Measurements from ENCODE around the gene CERS6.

CERS6 gene

GRCh38 chr2:168810235-168810634 lies 354.2 kb downstream of the CERS6 start:
- no peak overlapping the region for H3K4me3 ChIP-seq (replicated peaks; ENCODE audit: low read depth, low read length)
- no peak for DNase-seq (ENCODE audit: extremely low read depth, low read depth)
- no peak for TF ChIP-seq CTCF (IDR thresholded peaks at IDR 0.05; ENCODE audit: low read depth, low read length, missing control alignments)

DNA sequence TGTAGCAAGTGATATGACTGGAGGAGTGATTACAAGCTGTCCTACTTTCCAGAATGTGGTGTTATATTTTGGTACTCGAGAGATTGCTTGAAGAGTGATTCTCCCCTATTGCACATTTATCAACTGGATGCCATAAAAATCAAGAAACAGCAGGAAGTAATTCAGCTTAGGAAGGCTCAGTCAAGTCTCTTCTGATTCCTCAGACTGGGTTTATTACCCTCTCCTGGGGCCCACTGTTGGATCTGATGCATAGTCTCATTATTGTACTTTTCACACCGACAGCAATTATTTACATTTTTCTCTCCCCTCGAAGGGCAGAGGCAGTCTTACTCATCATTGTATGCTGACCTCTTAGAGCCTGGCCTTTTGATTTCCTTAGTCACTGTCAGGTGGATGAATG lies 355.6 kb downstream of the CERS6 start:
- no peak for DNase-seq (ENCODE audit: extremely low read depth, low read depth)
- no peak overlapping the region for H3K4me3 ChIP-seq (replicated peaks; ENCODE audit: low read depth, low read length)
- no peak for TF ChIP-seq CTCF (IDR thresholded peaks at IDR 0.05; ENCODE audit: low read depth, low read length, missing control alignments)

DNA sequence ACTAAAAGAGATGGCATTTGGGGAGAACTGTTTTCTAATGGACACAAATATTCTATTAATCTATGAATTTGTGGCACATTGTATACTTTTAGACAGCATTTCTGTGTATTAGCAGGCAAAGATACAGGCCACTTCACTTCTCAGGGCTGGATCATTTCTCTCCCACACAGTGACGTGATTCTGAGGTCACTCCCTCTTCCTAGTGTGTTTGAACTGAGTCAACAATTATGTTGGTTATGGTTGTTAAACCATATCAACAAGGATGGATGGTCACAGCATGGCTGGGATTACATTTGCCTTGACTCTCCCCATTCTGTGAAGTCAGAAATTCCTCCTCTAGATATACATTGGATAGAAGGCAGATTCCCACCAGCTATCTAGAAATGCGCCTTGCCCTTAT lies 358.0 kb downstream of the CERS6 start:
- no peak overlapping the region for H3K4me3 ChIP-seq (replicated peaks; ENCODE audit: low read depth, low read length)
- no peak for DNase-seq (ENCODE audit: extremely low read depth, low read depth)
- TF ChIP-seq CTCF (IDR thresholded peaks at IDR 0.05; ENCODE audit: low read depth, low read length, missing control alignments), result no peak

DNA sequence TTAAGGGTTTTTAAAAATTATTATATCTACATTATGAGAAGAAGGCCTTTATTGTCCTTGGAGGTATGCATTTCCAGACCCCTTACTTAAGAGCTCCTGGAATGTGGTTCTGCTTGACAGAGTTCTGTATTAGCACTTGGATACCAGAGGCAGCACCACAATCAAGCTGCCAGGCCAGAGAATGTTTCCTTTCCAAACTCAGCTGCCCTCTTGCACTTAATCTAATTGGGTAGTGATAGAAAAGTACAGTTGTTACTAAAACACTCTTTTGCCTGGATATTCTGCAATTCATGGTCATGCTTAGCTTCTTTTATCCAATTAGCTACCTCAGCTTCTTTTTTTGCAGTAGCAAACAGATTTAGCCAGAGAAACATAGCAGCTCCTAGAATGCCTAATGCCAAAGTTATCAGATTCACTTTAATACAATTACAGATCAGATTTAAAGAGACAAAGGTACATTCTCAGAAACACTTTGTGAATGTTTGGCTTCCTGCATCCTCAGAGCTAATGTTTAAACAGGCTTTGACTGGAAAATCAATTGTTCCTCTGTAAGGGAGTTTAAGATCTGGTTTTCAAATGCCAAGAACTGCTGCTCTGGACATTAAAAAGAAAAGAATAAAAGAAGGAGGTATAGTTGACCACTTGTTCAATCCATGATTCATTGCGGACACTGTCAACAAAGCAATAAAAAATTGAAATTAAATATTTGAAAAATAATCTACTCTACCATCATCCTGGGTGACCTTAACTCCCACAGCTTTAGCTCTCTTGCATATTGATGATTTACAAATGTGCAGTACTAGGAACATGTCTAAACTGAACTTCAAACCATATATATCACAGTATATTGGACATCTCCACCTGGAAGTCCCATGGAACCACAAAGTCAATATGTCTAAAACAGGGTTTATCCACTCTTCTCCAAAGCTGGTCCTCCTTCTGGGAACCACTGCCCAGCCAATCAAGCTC lies 359.2 kb downstream of the CERS6 start:
- H3K4me3 ChIP-seq (replicated peaks; ENCODE audit: low read depth, low read length), result no peak overlapping the region
- TF ChIP-seq CTCF (IDR thresholded peaks at IDR 0.05; ENCODE audit: low read depth, low read length, missing control alignments), result no peak
- no peak for DNase-seq (ENCODE audit: extremely low read depth, low read depth)

DNA sequence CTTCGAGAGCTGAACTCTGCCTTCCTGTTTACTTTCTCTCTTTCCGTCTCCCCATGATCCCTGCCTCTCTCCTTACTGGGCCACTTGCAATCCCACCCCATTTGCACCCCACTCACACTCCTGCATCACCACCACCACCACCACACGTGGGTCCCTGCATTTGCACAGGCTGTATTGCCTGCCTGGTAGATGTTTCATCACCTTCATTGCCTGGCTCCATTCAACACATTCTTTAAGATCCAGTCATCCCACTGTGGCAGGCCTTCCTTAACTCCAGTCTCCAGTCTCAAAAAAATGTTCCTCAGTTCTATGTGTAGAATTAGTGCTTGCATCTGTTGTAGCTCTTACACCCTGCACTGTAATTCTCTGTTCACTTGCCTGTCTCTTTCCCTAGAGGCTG lies 360.3 kb downstream of the CERS6 start:
- TF ChIP-seq CTCF (IDR thresholded peaks at IDR 0.05; ENCODE audit: low read depth, low read length, missing control alignments), result no peak
- H3K4me3 ChIP-seq (replicated peaks; ENCODE audit: low read depth, low read length), result no peak overlapping the region
- DNase-seq (ENCODE audit: extremely low read depth, low read depth), result no peak

- no peak for TF ChIP-seq CTCF (IDR thresholded peaks at IDR 0.05; ENCODE audit: low read depth, low read length, missing control alignments)
- no peak overlapping the region for H3K4me3 ChIP-seq (replicated peaks; ENCODE audit: low read depth, low read length)
- DNase-seq (ENCODE audit: extremely low read depth, low read depth), result no peak
These were observed 363.1 kb downstream of the CERS6 start for GRCh38 chr2:168819050-168819715.
